KOPT-K1 (cell line): ENCODE results near the gene NUBP2.
"Not testable (repeated sequence)": the region's sequence is repeated elsewhere in the genome, so short reads cannot be mapped to it uniquely, and the experiment has no call there.

Source experiments
- H3K27ac ChIP-seq: fragments of 200-600 bp; sonication (generic); 2 replicates; pipeline ENCODE4 v1.5.1; 2016; ENCODE audit warnings: antibody characterized with exemption, mild to moderate bottlenecking, low read depth, low read length; ENCODE audit not compliant: poor library complexity, severe bottlenecking
- H3K36me3 ChIP-seq: fragments of 200-600 bp; sonication (generic); 2 replicates; pipeline ENCODE4 v1.5.1; 2017; ENCODE audit warnings: antibody characterized with exemption, mild to moderate bottlenecking, low read length, moderate library complexity; ENCODE audit not compliant: insufficient read depth
- H3K9me3 ChIP-seq: fragments of 200-600 bp; sonication (generic); 2 replicates; pipeline ENCODE4 v1.5.1; 2017; ENCODE audit warnings: antibody characterized with exemption, low read length, mild to moderate bottlenecking; ENCODE audit not compliant: insufficient read depth, poor library complexity, severe bottlenecking

Gene NUBP2

DNA sequence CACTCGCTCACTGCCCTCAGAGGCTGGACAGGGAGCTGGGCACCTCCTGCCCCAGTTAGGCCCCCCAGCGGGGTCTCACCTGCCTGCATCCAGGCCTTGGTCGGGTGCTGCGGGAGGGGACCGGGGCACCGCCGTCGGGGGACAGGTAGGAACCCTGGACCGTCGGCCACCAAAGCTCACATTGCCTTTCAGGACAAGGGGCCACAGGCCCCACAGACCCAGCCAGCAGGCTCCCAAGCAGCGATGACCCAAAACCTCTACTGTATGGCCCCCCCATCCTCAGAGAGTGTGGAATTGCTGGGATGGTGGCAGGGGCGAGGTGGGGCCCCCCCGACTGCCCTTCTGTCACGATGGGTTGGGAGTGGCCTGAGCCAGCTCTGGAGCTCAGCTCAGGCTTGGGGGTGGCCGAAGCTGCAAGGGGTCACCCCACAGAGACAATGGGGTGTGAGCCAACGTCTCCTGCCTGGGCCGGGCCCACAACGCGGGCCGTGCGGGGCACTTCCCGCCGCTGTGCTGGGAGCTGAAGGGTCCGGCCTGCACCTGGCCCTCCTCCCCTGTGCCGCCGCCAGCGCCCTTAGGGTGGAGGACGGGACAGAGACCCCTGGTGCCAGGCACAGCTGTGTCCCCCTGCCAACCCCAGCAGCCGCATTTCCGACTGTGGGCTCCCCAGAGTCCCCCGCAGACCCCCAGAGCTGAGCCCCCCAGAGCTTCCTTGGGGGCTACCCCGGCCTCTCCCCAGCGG is 10.2 kb downstream of the NUBP2 start:
- no peak overlapping the region for H3K27ac ChIP-seq
- H3K36me3 ChIP-seq: peaks cover 46% of the 10 kb centered on the region
- H3K9me3 ChIP-seq: peaks cover 10% of the 10 kb centered on the region

DNA sequence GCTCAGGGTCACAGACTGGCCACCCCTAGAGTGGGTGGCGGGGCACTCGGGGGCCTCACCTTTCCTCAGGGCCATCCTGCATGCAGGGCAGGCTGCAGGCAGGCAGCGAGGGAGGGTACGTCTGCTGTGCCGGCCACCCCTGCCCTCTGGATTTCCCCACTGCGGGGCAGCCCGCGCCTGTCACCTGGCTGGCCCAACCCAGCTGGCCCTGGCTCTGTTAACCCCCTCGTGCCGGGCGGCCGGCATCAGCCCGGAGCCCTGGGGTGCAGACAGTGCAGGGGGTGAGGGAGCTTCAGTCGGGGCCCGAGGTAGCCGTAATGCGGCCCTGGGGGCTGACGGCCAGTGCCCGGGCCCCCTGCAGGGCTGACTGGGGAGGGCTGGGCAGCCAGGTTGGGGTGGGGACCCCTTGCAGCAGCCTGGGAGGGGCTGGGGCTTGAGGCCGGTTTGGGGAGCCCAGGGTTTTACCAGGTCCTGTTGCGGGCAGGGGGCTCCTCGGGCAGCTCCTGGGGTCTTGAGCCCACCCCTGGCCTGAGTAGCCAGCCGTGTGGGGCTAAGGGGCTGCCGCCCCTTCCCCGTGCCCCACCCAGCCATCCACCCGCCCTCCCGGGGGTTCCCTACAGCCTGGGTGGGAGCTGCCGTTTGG is 10.9 kb downstream of the NUBP2 start, which contains the start of gene IGFALS:
Gene IGFALS (minus strand): TSS at position 128 of the 643 bp plus-strand sequence. CDS start 53 bp downstream, at position 75.
- H3K9me3 ChIP-seq: peaks cover 16% of the 10 kb centered on the region
- no peak within 1 kb of the TSS for H3K27ac ChIP-seq
- H3K36me3 ChIP-seq: peaks cover 39% of the 10 kb centered on the region

DNA sequence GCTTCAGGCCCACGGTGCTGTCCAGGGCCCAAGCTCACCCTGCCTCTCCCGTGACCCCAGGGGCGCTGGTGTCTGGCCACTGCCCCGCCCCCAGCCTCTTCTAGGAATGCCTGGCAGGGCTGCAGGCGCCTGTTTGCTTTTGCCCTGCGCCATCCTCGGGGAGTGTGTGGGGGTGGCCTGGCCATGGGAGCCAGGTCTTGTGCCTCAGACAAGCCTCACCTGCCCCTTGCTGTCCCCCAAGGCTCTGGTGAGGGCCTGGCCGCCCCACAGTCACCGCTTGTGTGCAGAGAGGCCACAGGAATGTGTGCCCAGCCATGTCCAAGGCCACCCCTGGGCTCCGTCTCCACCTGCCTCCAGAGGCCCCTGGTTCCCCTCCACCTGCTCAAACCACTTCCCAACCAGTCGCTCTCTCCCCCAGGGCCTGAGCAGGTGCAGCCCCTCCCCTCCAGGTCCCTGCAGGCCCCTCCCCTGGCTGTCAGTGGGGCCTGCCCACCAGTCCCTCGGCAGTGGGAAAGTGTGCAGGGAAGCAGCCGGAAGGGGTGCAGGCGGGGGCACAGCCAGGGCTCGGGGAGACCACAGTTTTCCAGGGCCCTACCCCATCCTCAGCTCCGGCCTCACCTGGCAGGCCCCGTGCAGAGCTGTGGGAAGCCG is 11.6 kb downstream of the NUBP2 start:
- Histone ChIP-seq H3K9me3 (peaks cover 23% of the 10 kb centered on the region), H3K36me3 (peaks cover 33% of the 10 kb centered on the region; the same call in 1 of the 2 replicates), H3K27ac (no peak overlapping the region)

DNA sequence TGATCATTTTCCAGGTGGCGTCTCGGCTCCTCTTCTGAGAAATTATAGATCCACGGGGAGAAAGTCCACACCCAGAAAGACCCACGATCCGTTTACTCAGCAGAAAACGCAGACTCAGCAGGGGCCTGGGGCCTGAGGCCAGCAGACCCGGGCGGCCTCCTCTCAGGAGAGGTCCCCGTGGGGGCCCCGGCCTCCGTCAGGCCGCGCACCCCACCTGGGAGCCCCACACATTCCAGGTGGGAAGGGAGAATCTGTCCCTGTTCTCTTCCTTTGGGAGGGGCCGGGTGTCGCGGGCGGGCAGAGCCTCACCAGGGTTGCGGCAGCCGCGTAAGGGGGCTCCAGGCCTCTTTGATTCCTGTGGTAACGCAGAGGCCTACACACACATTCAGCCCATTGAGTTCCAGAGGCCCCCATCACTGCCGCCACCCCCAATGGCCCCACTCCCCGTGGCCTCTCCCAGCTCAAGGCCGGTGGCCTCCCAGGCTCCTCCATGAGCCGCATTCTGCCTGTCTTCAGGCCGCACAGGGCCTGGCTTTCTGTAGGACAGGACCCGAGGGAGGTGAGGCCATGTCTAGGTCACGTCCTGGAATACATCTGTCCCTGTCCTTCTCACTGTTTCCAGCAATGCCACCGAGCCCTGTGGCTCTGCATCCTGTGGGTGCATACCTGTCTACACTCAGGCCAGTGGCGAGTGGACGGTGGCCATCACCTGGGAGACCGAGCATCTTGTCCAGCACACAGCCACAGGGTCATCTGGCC is 12.3 kb downstream of the NUBP2 start:
- peaks cover 25% of the 10 kb centered on the region; the same call in 1 of the 2 replicates for H3K36me3 ChIP-seq
- peaks cover 30% of the 10 kb centered on the region for H3K9me3 ChIP-seq
- no peak overlapping the region for H3K27ac ChIP-seq

DNA sequence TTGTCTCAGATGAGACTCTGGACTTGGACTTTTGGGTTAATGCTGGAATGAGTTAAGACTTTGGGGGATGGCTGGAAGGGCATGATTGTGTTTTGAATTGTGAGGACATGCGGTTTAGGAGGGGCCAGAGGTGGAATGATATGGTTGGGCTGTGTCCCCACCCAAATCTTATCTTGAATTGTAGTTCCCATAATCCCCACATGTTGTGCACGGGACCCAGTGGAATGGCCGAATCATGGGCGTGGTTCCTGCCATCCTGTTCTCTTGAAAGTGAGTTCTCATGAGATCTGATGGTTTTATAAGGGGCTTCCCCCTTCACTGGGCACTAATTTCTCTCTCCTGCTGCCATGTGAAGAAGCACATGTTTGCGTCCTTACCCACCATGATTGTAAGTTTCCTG is 16.5 kb downstream of the NUBP2 start:
- not testable (repeated sequence) for H3K36me3 ChIP-seq, H3K27ac ChIP-seq
- peaks cover 30% of the 10 kb centered on the region for H3K9me3 ChIP-seq

DNA sequence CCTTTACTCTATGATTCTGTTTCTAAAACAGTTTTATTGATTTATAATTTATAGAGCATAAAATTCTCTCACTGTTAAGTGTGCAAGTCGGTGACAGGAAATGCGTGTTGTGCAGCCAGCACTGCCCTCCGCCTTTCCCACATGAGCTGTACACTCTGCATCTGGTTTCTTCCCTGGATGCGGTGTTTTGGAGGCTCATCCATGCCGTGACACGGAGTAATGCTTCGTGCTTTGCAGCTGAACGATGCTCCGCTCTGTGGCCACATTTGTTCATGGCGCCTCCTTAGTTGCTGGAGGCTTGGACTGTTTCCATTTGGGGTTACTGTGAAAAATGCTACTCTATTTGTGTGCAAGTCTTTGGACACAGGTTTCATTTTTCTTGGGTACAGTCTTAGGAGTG is 17.9 kb downstream of the NUBP2 start:
- peaks cover 30% of the 10 kb centered on the region for H3K9me3 ChIP-seq
- no peaks in the 10 kb centered on the region; the same call in 1 of the 2 replicates for H3K36me3 ChIP-seq
- no peak overlapping the region for H3K27ac ChIP-seq

DNA sequence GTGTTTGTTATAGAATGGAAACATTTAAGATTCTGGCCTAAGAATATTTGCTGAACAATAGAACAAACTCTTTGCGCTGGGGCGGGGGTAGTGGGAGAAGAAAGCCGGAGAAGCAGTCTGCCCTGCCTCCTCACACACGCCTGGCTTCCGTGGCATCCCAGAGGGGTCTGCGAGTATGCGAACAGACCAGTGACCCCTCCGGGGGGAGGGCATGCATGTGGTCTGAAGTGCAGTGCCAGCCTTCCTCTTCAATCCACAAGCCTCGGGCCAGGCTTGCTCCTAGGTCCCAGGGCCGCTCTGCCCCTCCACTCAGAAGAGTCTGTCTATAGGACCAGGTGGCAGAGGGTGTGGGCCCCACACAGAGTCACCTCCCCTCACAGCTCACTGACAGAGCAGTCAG is 24.9 kb downstream of the NUBP2 start:
- Histone ChIP-seq H3K9me3 (no peaks in the 10 kb centered on the region), H3K27ac (no peak overlapping the region), H3K36me3 (peaks cover 31% of the 10 kb centered on the region; the same call in 1 of the 2 replicates)

DNA sequence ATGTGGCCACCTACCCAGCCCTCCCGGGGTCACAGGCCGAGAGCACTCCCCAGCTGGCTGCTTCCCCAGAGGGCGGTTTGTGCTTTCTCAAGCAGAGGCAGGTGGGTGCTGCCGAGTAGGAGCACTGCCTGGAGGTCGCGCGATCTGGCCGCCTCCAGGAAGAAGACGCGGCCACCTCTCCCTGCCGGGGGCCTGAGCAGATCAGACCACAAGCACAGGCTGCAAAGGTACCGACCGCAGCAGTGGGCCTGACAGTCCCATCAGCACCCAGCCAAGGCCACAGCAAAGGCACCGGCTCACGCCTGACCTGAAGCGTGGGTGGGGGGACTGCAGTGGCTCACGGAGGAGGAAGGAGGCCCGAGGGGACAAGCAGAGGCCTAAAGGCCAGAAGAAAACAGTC is 25.9 kb downstream of the NUBP2 start:
- Histone ChIP-seq H3K9me3 (no peaks in the 10 kb centered on the region), H3K36me3 (peaks cover 35% of the 10 kb centered on the region; the same call in 1 of the 2 replicates), H3K27ac (no peak overlapping the region)

DNA sequence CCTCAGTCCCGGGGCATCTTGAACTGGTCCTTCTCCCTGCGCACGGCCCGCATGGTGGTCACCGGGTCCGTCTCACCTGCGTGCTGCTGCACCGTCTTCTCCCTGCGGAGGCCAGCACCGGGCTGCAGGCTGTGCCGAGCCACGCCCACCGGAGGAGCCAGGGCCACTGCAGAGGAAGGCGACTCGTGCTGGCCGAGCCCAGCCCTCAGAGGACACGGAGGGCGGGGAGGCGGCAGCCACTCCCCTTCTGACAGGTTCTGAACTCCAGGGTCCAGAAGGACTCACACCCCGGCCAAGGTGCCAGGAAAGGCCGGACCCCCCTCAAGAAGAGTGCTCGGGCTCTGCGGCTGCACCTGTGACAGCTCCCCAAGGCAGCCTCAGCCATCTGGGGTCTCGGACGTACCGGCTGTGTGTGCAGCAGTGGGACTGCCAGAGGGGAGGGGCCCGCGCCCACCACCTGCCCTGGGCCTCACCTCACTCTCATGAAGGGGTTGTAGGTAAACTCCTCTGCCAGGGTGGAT is 26.6 kb downstream of the NUBP2 start:
- H3K9me3 ChIP-seq: no peaks in the 10 kb centered on the region
- peaks cover 41% of the 10 kb centered on the region; the same call in 1 of the 2 replicates for H3K36me3 ChIP-seq

DNA sequence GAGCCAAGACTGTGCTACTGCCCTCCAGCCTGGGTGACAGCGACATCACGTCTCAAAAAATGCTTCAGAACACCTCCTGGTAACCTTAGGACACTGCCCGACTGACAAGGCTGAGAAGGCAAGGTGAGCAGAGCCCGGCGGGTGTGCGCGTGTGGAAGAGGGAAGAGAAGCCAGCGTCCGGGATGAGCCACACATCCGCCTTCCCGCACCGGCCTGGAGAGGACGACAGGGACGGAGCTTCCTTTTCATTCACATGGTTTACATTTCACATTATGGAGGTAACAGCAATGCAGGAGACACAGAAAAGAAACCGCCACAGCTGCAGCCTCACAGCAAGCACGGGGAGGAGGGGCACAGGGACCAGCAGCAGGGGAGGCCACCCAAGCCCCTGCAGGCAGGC is 27.3 kb downstream of the NUBP2 start:
- no peak overlapping the region for H3K27ac ChIP-seq
- H3K9me3 ChIP-seq: no peaks in the 10 kb centered on the region
- peaks cover 41% of the 10 kb centered on the region; the same call in 1 of the 2 replicates for H3K36me3 ChIP-seq

More for the DNA sequence above, 26.6 kb downstream of the NUBP2 start:
- no peak overlapping the region for H3K27ac ChIP-seq

DNA sequence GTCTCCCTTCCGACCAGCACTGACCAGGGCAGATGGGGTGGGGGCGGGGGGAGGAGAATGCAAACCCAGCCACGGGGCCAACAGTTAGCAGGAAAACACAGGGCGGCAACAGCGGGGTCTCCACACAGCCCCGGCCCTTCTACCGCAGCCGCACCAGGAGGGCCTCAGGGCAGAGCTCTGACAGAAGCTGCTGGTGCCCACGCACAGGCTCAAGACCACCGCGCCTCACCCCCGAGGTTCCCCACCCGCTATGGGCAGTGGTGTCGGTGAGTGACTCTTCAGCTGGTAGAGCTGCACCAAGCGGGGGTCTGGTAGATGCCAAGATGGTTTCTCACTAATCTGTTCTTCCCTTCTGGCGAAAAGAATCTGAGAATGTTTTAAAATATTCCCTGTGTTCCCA is 27.8 kb downstream of the NUBP2 start:
- H3K9me3 ChIP-seq: no peaks in the 10 kb centered on the region
- H3K36me3 ChIP-seq: peaks cover 41% of the 10 kb centered on the region; the same call in 1 of the 2 replicates
- H3K27ac ChIP-seq: no peak overlapping the region

DNA sequence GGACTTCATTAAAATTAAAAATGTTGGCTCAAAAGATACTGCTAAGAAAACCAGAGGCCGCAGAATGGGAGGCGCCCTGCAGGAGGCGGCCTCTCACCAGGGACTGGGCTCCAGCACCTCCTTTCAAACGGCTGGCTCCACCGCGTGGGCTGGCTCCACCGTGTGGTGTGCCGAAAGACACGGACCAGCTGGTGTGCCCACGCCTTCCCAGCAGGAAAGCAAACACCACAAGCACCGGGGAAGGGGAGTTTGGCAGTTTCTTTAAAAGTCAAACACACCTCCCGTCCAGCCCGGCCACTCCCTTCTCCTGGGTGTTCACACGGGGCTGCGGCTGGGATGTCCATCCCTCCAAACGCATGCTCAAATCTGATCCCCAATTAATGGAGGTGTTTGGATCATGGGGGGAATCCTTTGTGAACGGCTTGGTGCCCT is 30.0 kb downstream of the NUBP2 start:
- no peaks in the 10 kb centered on the region for H3K9me3 ChIP-seq
- no peak overlapping the region for H3K27ac ChIP-seq
- peaks cover 38% of the 10 kb centered on the region for H3K36me3 ChIP-seq

DNA sequence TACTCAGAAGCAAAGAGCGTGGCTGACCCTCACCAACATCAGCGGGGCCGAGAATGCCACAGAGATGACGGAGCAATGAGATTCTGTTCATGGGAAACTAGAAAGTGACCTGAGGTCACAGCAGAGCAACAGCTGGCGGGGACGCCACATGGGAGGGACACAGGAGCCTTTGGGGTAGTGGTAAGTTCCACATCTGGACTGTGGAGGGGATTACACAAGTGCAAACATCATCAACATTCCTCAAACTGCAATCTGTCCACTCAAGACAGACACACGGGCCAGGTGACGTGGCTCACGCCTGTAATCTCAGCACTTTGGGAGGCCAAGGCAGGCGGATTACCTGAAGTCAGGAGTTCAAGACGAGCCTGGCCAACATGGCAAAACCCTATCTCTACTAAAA is 32.7 kb downstream of the NUBP2 start:
- H3K27ac ChIP-seq: no peak overlapping the region

DNA sequence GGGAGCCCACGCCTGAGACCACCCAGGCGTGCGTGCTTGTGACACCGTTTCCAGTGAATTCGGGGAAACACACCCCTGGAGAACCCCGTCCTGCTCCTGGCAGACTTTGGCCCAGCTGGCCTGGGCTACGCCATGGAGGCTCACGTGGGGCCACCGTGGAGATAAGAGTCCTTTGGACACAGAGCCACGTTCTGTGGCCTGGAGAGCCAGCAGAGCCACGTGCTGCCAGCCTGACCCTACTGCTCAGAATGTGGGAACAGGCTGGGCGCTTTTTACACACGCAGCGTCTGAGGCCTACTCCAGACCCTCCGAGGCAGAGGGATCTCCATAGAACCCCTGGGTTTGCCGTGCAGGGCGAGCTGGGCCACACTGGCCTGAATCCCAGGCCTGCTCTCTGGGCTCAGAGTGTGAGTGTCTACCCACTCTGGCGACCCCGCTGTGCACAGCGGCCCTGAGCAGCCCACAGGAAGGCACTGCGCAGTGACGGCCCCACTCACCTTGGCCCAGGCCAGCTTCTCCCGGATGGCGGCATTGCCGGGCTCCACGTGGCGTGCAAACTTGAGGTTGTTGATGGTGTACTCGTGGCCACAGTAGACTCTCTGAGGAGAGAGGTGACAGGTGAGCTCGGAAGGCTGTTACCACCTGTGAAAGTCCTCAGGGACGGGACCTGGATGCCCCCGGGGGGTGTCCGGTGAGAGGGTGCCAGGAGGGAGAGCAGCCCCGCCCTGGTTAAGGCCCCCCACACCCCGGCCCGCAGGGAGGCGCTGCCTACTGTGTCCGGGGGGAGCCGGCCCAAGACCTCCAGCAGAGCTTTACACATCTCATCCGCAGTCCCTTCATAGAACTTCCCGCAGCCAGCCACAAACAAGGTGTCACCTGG is 33.9 kb downstream of the NUBP2 start:
- Histone ChIP-seq H3K27ac (no peak overlapping the region), H3K9me3 (no peaks in the 10 kb centered on the region), H3K36me3 (peaks cover 22% of the 10 kb centered on the region)

More for the DNA sequence above, 32.7 kb downstream of the NUBP2 start:
- Histone ChIP-seq H3K36me3 (peaks cover 20% of the 10 kb centered on the region), H3K9me3 (no peaks in the 10 kb centered on the region)
